Caco-2 (cell line): ENCODE measurements around the gene ADAMTS13. TPM values are rescaled to one million over a fixed set of nuclear protein-coding genes. Genes with fewer than 3 reads are reported as not detected.

Source experiments
- BruUV-seq: library from RNA; stranded (reverse); fragments of 400-500 nt; replicated peaks from 2 replicates; lab custom pipeline; 2021; lab: Mats Ljungman, UMichigan
- CTCF ChIA-PET: fragments of 300-600 bp; sonication (Branson Sonifier 250); formaldehyde crosslinking; loops from one replicate; lab custom pipeline; 2022; ENCODE audit warnings: antibody characterized with exemption; lab: Charles Lee
- POLR2A ChIA-PET: fragments of 300-600 bp; sonication (Branson Sonifier 250); formaldehyde crosslinking; loops from one replicate; lab custom pipeline; 2022; ENCODE audit warnings: antibody characterized with exemption; lab: Charles Lee
- DNase-seq, 2 experiments: peaks; one replicate each; pipeline versions ENCODE4 v3.0.0 to v3.0.0-alpha.2; 2020 to 2022
- H3K27me3 ChIP-seq: replicated peaks from 2 replicates; pipeline ENCODE4 v1.6.0; 2011; ENCODE audit warnings: low read length; ENCODE audit not compliant: control insufficient read depth, insufficient read depth
- H3K36me3 ChIP-seq: 2 replicates; pipeline ENCODE4 v1.5.1; 2011; ENCODE audit warnings: low read length; ENCODE audit not compliant: control insufficient read depth, insufficient read depth
- H3K4me1 ChIP-seq: fragments of 250-450 bp; sonication (Bioruptor Pico); 2 replicates; pipeline ENCODE4 v1.5.1; 2020; ENCODE audit warnings: mild to moderate bottlenecking
- H3K4me3 ChIP-seq: 2 replicates; pipeline ENCODE4 v1.5.1; 2011; ENCODE audit warnings: low read depth, mild to moderate bottlenecking, control low read depth, low read length
- H3K9me3 ChIP-seq: fragments of 250-450 bp; sonication (Bioruptor Pico); 2 replicates; pipeline ENCODE4 v1.5.1; 2020; ENCODE audit warnings: mild to moderate bottlenecking, moderate library complexity
- H3K27ac Mint-ChIP-seq: one replicate; pipeline ENCODE4 v1.8.0; 2022; ENCODE audit warnings: mixed read lengths; ENCODE audit not compliant: unreplicated experiment
- H3K27me3 Mint-ChIP-seq: one replicate; pipeline ENCODE4 v1.8.0; 2022; ENCODE audit warnings: mixed read lengths; ENCODE audit not compliant: insufficient read depth, unreplicated experiment
- H3K36me3 Mint-ChIP-seq: one replicate; pipeline ENCODE4 v1.8.0; 2022; ENCODE audit warnings: mild to moderate bottlenecking, mixed read lengths; ENCODE audit not compliant: insufficient read depth, unreplicated experiment
- H3K4me1 Mint-ChIP-seq: one replicate; pipeline ENCODE4 v1.8.0; 2022; ENCODE audit warnings: low read depth, mixed read lengths; ENCODE audit not compliant: unreplicated experiment
- H3K4me3 Mint-ChIP-seq: one replicate; pipeline ENCODE4 v1.8.0; 2022; ENCODE audit warnings: mild to moderate bottlenecking, moderate library complexity, mixed read lengths; ENCODE audit not compliant: unreplicated experiment
- H3K9me3 Mint-ChIP-seq: one replicate; pipeline ENCODE4 v1.8.0; 2022; ENCODE audit warnings: mixed read lengths; ENCODE audit not compliant: unreplicated experiment
- CTCF ChIP-seq, 2 experiments: fragments of 200-600 bp in 1 of 2; IDR thresholded peaks; 1 replicate in 1 of 2; 2 replicates in 1 of 2; pipeline versions ENCODE4 v1.5.1 to v1.8.0; 2011 to 2022; ENCODE audit warnings: antibody characterized with exemption in 1 of 2, control low read depth in 1 of 2, inconsistent platforms in 1 of 2, low read depth in 1 of 2, low read length in 1 of 2, mild to moderate bottlenecking in 1 of 2, moderate library complexity in 1 of 2; ENCODE audit not compliant: insufficient read depth in 1 of 2, severe bottlenecking in 1 of 2, unreplicated experiment in 1 of 2
- intact Hi-C: fragments of 100-400 bp; cut with micrococcal nuclease; formaldehyde crosslinking; loops from one replicate; pipeline ENCODE4 v1.10.0; 2022; ENCODE audit not compliant: unreplicated experiment
- total RNA-seq: library from RNA; stranded (reverse); gene quantifications from 2 replicates; pipeline ENCODE4 v1.2.3, GENCODE V29; 2022

The ADAMTS13 gene
- total RNA-seq, 1 experiment from 2014 or later: 6.2 TPM

- Mint-ChIP-seq H3K9me3 (no peaks in the 10 kb centered on the region), H3K36me3 (no peaks in the 10 kb centered on the region), H3K4me3 (no peak overlapping the region), H3K27ac (no peak overlapping the region), H3K27me3 (no peaks in the 10 kb centered on the region), H3K4me1 (peaks cover 11% of the 10 kb centered on the region)
- no TSS peak for BruUV-seq
- DNase-seq: no peak
- Histone ChIP-seq H3K4me1 (no peaks in the 10 kb centered on the region), H3K27me3 (no peaks in the 10 kb centered on the region), H3K36me3 (no peaks in the 10 kb centered on the region), H3K4me3 (no peak overlapping the region), H3K9me3 (no peaks in the 10 kb centered on the region)
- CTCF ChIA-PET: no interaction called here
- no peak for TF ChIP-seq CTCF (IDR thresholded peaks at IDR 0.05; ENCODE audit: insufficient read depth in 1 of 2, low read depth in 1 of 2, low read length in 1 of 2, severe bottlenecking in 1 of 2, unreplicated experiment in 1 of 2)
- intact Hi-C loops: no loop called here
- POLR2A ChIA-PET: interaction anchor here (0.6 kb wide), 1 partner anchor 75 kb away, joined by 6 read pairs; the partner anchor contains the start of gene CACFD1
Measured at GRCh38 chr9:133384736-133385321, 37.3 kb upstream of the ADAMTS13 start.

GRCh38 chr9:133385452-133385851, 36.7 kb upstream of the ADAMTS13 start:
- no peak overlapping the region for H3K4me3 Mint-ChIP-seq
- intact Hi-C loops: no loop called here
- no peak overlapping the region for H3K27ac Mint-ChIP-seq
- peaks cover 12% of the 10 kb centered on the region for H3K4me1 Mint-ChIP-seq
- Histone ChIP-seq H3K9me3 (no peaks in the 10 kb centered on the region), H3K36me3 (no peaks in the 10 kb centered on the region), H3K27me3 (no peaks in the 10 kb centered on the region), H3K4me3 (no peak overlapping the region), H3K4me1 (peaks cover 6% of the 10 kb centered on the region)
- H3K9me3 Mint-ChIP-seq: no peaks in the 10 kb centered on the region
- ChIA-PET POLR2A (no interaction called here), CTCF (no interaction called here)
- no peaks in the 10 kb centered on the region for H3K27me3 Mint-ChIP-seq
- TF ChIP-seq CTCF (IDR thresholded peaks at IDR 0.05; ENCODE audit: insufficient read depth in 1 of 2, low read depth in 1 of 2, low read length in 1 of 2, severe bottlenecking in 1 of 2, unreplicated experiment in 1 of 2): no peak
- H3K36me3 Mint-ChIP-seq: no peaks in the 10 kb centered on the region
- no TSS peak for BruUV-seq
- DNase-seq: no peak

- H3K36me3 ChIP-seq: no peaks in the 10 kb centered on the region
- ChIA-PET POLR2A (interaction anchor here (1.1 kb wide), 1 partner anchor 8 kb away, joined by 3 read pairs; no protein-coding TSS in a partner anchor), CTCF (no interaction called here)
- no peaks in the 10 kb centered on the region for H3K27me3 ChIP-seq
- no peaks in the 10 kb centered on the region for H3K9me3 ChIP-seq
- H3K4me1 Mint-ChIP-seq: peaks cover 12% of the 10 kb centered on the region
- H3K4me3 ChIP-seq: no peak overlapping the region
- H3K27ac Mint-ChIP-seq: no peak overlapping the region
- H3K9me3 Mint-ChIP-seq: no peaks in the 10 kb centered on the region
- H3K36me3 Mint-ChIP-seq: no peaks in the 10 kb centered on the region
- BruUV-seq: no TSS peak
- intact Hi-C loops: no loop called here
- no peaks in the 10 kb centered on the region for H3K27me3 Mint-ChIP-seq
- H3K4me1 ChIP-seq: peaks cover 13% of the 10 kb centered on the region
- TF ChIP-seq CTCF (IDR thresholded peaks at IDR 0.05; ENCODE audit: insufficient read depth in 1 of 2, low read depth in 1 of 2, low read length in 1 of 2, severe bottlenecking in 1 of 2, unreplicated experiment in 1 of 2): no peak
- no peak for DNase-seq
- no peak overlapping the region for H3K4me3 Mint-ChIP-seq
Measured at GRCh38 chr9:133386338-133386737, 35.8 kb upstream of the ADAMTS13 start.
